ENCODE data around the gene EYS.

- TF ChIP-seq POLR2A (IDR thresholded peaks at IDR 0.05) (no peak), CTCF (IDR thresholded peaks at IDR 0.05) (no peak)
Observed at GRCh38 chr6:65410309-65410708, 296.7 kb downstream of the EYS start.

Measured in stomach (tissue), 4 donors.